ENCODE results near the gene ABL1. TPM values are rescaled to one million over a fixed set of nuclear protein-coding genes. Genes with fewer than 3 reads are reported as not detected.

Gene ABL1
- total RNA-seq, 1 experiment from 2014 or later: 83.6 TPM

GRCh38 chr9:130906735-130907416, 71.8 kb downstream of the ABL1 start:
- no peaks in the 10 kb centered on the region for H3K27me3 ChIP-seq (ENCODE audit: insufficient read depth, low read length)
- H2BK5ac ChIP-seq (ENCODE audit: insufficient read length, low read length): no peak overlapping the region
- no peaks in the 10 kb centered on the region for H3K4me1 ChIP-seq (ENCODE audit: insufficient read depth, low read length)
- H3K56ac ChIP-seq (ENCODE audit: insufficient read length, low read depth, low read length): no peak overlapping the region
- H2BK15ac ChIP-seq (ENCODE audit: low read depth, low read length): no peak overlapping the region
- no peak overlapping the region for H2BK120ac ChIP-seq (ENCODE audit: low read depth, low read length, poor library complexity, severe bottlenecking)
- no peak overlapping the region for H3T11ph ChIP-seq (ENCODE audit: low read length)
- Mint-ChIP-seq H3K9me3 (no peaks in the 10 kb centered on the region), H3K27ac (peak overlapping the region; percentile 40 to 88 (median 57); a peak in 3 of 7 replicates), H3K4me3 (no peak overlapping the region), H3K36me3 (ENCODE audit: insufficient read depth in 1 of 3, low read depth in 3 of 3) (no peaks in the 10 kb centered on the region; a peak in 1 of 7 replicates), H3K27me3 (ENCODE audit: low read depth) (no peaks in the 10 kb centered on the region), H3K4me1 (peaks cover 2 to 28% of the 10 kb centered on the region in 2 experiments)
- no peak overlapping the region for H3K23ac ChIP-seq (ENCODE audit: insufficient read length, low read depth, low read length)
- H3K9ac ChIP-seq (ENCODE audit: extremely low read depth, insufficient read length, low read length): no peak overlapping the region
- TF ChIP-seq CTCF (conservative IDR thresholded peaks at IDR 0.05): no peak
- no peak for DNase-seq
- no peaks in the 10 kb centered on the region for H3K79me2 ChIP-seq (ENCODE audit: insufficient read depth, low read length)
- no peaks in the 10 kb centered on the region for H3K9me3 ChIP-seq (ENCODE audit: control insufficient read depth, low read depth, low read length)
- no peak overlapping the region for H3K4ac ChIP-seq (ENCODE audit: low read depth, low read length)
- H3K18ac ChIP-seq (ENCODE audit: insufficient read length, low read depth, low read length): no peak overlapping the region
- no peak overlapping the region for H2AK5ac ChIP-seq (ENCODE audit: insufficient read length, low read length)
- H4K20me1 ChIP-seq (ENCODE audit: control insufficient read depth, insufficient read depth, insufficient read length): no peaks in the 10 kb centered on the region
- no peak overlapping the region for H4K8ac ChIP-seq (replicated peaks; ENCODE audit: insufficient read length, low read depth, low read length)
- no CpG with 5 or more reads among the region's 21 CpGs for WGBS (ENCODE audit: extremely low coverage, insufficient read length, low lambda C conversion rate)
- no peak overlapping the region for H3K27ac ChIP-seq (ENCODE audit: insufficient read length, low read depth, low read length)
- no peak overlapping the region for H2BK12ac ChIP-seq (ENCODE audit: insufficient read length, low read depth, low read length)
- H3K23me2 ChIP-seq (ENCODE audit: insufficient read length, low read depth, low read length, poor library complexity, severe bottlenecking): no peaks in the 10 kb centered on the region
- no peak overlapping the region for H4K91ac ChIP-seq (ENCODE audit: insufficient read length, low read depth, low read length)
- H2AFZ ChIP-seq (ENCODE audit: low read length): no peak overlapping the region
- no peak overlapping the region for H3K14ac ChIP-seq (ENCODE audit: insufficient read depth, low read length)
- H4K5ac ChIP-seq (ENCODE audit: insufficient read length, low read depth, low read length): no peak overlapping the region
- H3K4me2 ChIP-seq (ENCODE audit: insufficient read depth, insufficient read length, low read length): no peak overlapping the region
- H2BK20ac ChIP-seq (ENCODE audit: low read depth, low read length, poor library complexity, severe bottlenecking): no peak overlapping the region
- no peaks in the 10 kb centered on the region for H3K79me1 ChIP-seq (ENCODE audit: insufficient read depth, low read depth, low read length, poor library complexity, severe bottlenecking)
